Stimulated activated CD4-positive, alpha-beta T cell treated with anti-CD3 and anti-CD28 coated beads, Interleukin-2, amount 100 ng/mL, for 48 hours (primary cell): ENCODE measurements around the gene HOXC5.
"Not testable (repeated sequence)": the region's sequence is repeated elsewhere in the genome, so short reads cannot be mapped to it uniquely, and the experiment has no call there.

Experiments used
- DNase-seq, 2 donors: peaks; one replicate each; pipeline ENCODE4 v3.0.0-alpha.2; 2020

Gene HOXC5

GRCh38 chr12:54035568-54036264, 2.9 kb downstream of the HOXC5 start:
- DNase-seq = no peak

GRCh38 chr12:54036620-54037359, 3.9 kb downstream of the HOXC5 start:
- DNase-seq = no peak

DNA sequence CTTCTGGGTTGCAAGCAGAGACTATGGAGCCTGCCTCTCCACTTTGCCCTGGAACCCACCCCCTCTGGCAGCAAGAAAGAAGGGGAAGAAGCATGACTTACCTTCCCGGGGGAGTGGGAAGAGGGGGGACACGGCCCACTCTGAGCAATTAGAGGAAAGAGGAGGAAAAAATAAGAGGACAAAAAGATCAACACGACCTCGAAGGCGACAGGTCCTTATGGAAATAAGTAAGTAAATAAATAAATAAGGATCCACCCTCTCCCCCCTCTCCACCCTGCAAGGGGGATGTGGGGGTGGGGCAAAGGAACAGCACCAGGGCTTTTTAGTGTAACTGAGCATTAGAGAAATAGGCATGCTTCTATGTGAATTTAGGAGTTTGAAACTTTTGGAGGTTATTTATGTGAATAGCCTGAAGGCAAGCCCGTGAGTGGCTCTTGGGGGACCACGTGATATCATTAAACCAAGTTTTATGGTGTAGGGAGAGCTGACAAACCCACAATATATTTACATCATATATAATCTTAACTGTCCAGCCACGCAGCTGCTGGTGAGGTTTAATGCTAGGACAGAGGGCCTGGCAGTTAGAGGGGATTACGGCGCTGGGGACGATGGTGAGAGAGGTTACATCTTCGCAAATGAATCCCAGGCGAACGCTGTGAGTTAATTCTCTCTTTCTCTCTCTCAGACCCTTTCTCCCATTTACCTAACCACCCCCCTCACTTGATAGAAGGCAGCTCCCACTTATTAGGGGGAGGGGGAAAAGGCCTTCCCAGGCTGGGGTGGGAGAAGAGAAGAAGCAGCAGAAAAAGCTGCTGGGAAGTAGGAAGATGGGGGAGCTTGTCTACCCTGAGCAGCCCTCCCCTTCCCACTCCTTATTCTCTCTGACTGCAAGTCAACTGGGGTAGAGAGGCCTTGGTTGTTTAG, 4.8 kb downstream of the HOXC5 start:
- DNase-seq = no peak

GRCh38 chr12:54038284-54038870, 5.5 kb downstream of the HOXC5 start:
- no peak for DNase-seq

- DNase-seq = no peak
These were observed 6.1 kb downstream of the HOXC5 start for GRCh38 chr12:54038871-54039414.

- DNase-seq = no peak
These were observed 6.7 kb downstream of the HOXC5 start for GRCh38 chr12:54039417-54040147.

DNA sequence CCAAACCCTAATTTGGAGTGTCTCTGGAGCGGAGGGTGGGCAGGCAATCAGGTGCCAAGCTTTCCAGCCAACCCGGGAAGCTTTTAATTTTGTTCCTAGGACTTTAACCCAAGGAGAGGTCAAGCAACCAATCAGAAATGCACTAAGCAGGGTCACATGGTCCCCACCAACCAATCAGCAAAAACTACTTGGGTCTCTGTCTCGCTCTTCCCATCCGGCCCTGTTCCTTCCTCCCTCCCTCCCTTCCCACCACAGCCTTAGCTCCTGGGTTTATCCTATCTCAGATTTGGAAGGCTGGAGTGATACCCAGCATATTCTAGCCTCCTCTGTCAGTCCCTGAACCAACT, 7.3 kb downstream of the HOXC5 start:
- no peak for DNase-seq

GRCh38 chr12:54040648-54041047, 7.8 kb downstream of the HOXC5 start:
- no peak for DNase-seq

GRCh38 chr12:54041097-54041690, 8.3 kb downstream of the HOXC5 start:
- no peak for DNase-seq

DNA sequence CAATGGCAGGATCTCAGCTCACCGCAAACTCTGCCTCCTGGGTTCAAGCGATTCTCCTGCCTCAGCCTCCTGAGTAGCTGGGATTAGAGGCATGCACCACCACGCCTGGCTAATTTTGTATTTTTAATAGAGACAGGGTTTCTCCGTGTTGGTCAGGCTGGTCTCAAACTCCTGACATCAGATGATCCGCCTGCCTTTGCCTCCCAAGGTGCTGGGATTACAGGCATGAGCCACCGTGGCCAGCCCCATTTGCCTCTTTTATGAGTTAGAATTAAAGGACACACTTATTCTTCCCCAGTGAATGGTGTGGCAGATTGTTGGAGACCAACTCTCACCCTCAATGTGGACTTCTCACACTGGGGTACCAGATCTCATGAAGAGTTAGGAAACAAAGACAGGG, 9.2 kb downstream of the HOXC5 start:
- DNase-seq = not testable (repeated sequence)

- DNase-seq = no peak
These were observed 10.4 kb downstream of the HOXC5 start for GRCh38 chr12:54042970-54043853.

GRCh38 chr12:54044425-54045103, 11.7 kb downstream of the HOXC5 start:
- DNase-seq = no peak

DNA sequence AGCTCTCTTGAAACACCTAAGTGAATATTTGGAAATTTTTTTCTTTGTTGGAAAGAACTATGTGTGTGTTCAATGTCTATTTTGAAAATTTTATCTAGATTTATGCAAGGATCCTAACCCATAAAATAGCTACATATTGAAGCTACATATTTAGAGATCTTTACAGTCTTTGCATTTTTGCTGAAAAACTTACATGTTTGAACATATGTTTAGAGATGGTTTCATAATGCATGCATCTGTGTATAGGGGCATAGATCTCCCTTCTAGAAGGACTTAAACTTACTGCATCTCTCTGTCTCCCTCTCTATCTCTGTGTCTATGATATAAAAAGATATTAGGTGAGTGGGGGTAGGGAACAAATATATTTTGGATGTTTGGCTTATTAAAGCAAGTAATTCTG, 12.6 kb downstream of the HOXC5 start:
- no peak for DNase-seq

DNA sequence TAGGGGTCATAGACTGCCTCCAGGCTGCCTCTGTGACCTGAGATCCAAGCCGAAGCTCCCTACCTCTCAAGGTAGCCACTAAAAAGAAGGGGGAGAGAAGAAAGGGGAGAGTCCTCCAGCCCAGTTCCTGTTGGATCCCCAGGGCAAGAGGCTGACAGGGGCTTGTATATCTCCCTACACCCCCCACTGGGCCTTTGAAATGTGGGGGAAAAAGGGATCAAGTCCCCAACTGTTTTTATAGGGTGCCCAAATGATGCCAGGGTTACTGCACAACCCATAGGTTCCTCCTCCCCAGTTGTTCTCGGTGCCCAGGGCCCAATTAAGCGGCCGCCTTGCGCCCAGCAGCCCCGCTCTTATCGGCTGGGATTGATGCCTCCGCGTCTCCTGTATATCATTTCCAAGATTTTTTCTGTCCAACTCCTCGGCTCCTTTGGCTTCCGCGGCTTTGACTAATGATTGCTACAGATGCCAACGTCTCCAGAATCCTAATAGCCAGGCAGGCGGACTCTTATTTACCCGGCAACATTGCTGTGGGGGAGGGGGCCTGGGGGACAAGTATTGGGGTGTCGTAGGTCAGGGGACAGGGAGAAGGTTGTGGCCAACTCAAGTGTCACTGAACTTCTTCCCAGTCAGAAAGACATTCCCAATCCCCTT, 13.1 kb downstream of the HOXC5 start:
- DNase-seq = no peak

GRCh38 chr12:54046809-54047159, 13.9 kb downstream of the HOXC5 start:
- no peak for DNase-seq

DNA sequence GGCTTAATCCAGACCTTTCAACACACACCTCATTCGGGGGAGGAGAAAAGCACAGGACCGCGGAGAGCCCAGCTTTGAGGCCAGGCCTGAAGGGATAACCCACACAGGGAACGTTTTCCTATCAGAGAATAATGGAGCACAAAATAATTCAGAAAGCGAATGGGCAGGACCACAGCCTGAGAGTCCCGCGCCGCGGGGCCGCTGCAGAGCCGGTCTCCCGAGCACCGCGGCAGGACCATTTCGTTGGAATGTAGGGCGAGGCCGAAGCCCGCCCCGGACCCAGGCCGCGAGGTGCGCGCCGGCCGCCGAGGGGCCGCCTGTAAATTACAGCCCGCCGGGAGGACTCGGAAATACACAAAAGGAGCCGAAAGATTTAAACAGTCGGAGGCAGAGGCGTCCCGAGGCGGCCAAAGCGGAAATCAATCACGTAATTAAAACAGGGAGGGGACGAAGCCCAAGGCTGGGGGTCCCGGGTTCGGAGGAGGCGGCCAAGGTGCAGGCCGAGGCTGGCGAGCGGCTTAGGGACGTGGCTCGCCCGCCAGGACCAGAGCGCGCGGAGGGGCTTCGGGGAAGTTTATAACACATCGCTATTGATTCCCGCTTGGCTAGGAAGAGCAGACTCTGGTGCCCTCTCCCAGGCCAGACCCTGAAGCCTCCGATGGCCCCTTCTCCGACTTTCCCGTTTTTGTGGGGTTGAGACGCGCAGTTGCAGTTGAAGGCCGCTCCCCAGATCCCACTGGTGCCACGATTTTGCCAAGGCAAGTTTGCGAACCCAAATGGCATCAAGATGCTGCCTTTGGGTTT, 14.5 kb downstream of the HOXC5 start:
- no peak for DNase-seq

DNA sequence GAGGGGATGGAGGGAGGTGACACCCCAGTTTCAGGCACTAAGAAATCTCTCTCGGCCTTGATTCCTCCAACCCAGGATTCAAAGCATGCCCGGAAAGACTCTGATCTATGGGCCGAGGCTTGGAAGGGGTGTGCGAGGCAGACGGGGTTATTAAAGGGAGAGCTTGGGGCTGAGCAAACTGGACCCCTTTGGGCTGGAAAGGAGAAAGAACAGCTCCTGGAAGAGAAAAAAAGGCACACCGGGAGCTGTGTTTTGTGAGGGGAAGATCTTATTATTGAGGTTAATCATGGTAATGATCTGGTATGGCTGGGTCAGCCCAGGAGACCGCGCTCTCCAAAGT, 15.1 kb downstream of the HOXC5 start:
- DNase-seq = no peak

GRCh38 chr12:54048406-54049093, 15.7 kb downstream of the HOXC5 start:
- no peak for DNase-seq
